A549 (cell line): ENCODE measurements around the gene CLASP1. TPM values are rescaled to one million over a fixed set of nuclear protein-coding genes. Genes with fewer than 3 reads are reported as not detected.

Experiments used
- ATAC-seq, 2 experiments: fragments of 200-7000 bp in 1 of 2; fragments of >200 bp in 1 of 2; cut with Nextera tagmentation in 1 of 2; cut with Tn5 transposase in 1 of 2; 3 replicates each; pipeline versions ENCODE4 v1.8.0 to v1.9.1; 2018 to 2020; ENCODE audit warnings: mild to moderate bottlenecking in 1 of 2, moderate library complexity in 1 of 2
- CTCF ChIA-PET: fragments of 300-600 bp; sonication (Branson Sonifier 250); formaldehyde crosslinking; extraction: SDS; loops from one replicate; lab custom pipeline; 2021; ENCODE audit warnings: antibody characterized with exemption, inconsistent platforms; lab: Yijun Ruan, JAX
- POLR2A ChIA-PET: fragments of 350-600 bp; formaldehyde crosslinking; extraction: SDS; loops from one replicate; lab custom pipeline; 2021; ENCODE audit warnings: antibody characterized with exemption, inconsistent platforms; lab: Yijun Ruan, JAX
- DNase-seq, 2 experiments: peaks; one replicate each; pipeline versions ENCODE4 v3.0.0 to v3.0.0-alpha.2; 2011 to 2016; ENCODE audit warnings: low read depth in 1 of 2, low spot score in 1 of 2
- FAIRE-seq: peaks from 2 replicates; lab custom pipeline; 2011; peaks lifted over from hg19 to GRCh38; lab: Jason Lieb, UNC
- H3K27ac ChIP-seq, 2 experiments: fragments of >200 bp; sonication (Bioruptor Twin); formaldehyde crosslinking; 3 replicates each; pipeline ENCODE4 v1.5.1; 2016 to 2017
- H3K4me1 ChIP-seq: fragments of >200 bp; sonication (Bioruptor Twin); formaldehyde crosslinking; 3 replicates; pipeline ENCODE4 v1.6.1; 2016
- H3K4me2 ChIP-seq: fragments of >200 bp; sonication (Bioruptor Twin); formaldehyde crosslinking; 3 replicates; pipeline ENCODE4 v1.6.1; 2016
- H3K4me3 ChIP-seq: fragments of >200 bp; sonication (Bioruptor Twin); formaldehyde crosslinking; 3 replicates; pipeline ENCODE4 v1.5.1; 2016
- H3K9me3 ChIP-seq: fragments of >200 bp; sonication (Bioruptor Twin); formaldehyde crosslinking; 3 replicates; pipeline ENCODE4 v1.6.1; 2016
- BHLHE40 ChIP-seq: IDR thresholded peaks from 2 replicates; pipeline ENCODE4 v1.6.1; 2012; ENCODE audit warnings: low read depth, low read length, inconsistent platforms
- CEBPB ChIP-seq, 2 experiments: fragments of >200 bp in 1 of 2; sonication (Bioruptor Twin) in 1 of 2; formaldehyde crosslinking in 1 of 2; IDR thresholded peaks; 2 replicates each; pipeline ENCODE4 v1.6.1; 2012 to 2016
- CHD4 ChIP-seq: fragments of 200-600 bp; sonication (generic); IDR thresholded peaks from 2 replicates; pipeline ENCODE4 v1.6.1; 2016; ENCODE audit warnings: antibody characterized with exemption, mild to moderate bottlenecking, borderline replicate concordance
- EP300 ChIP-seq, 2 experiments: fragments of >200 bp; sonication (Bioruptor Twin); formaldehyde crosslinking; IDR thresholded peaks; 2 replicates in 1 of 2; 3 replicates in 1 of 2; pipeline ENCODE4 v1.6.1; 2016 to 2017
- FOSB ChIP-seq: fragments of 250-450 bp; sonication (Bioruptor Pico); IDR thresholded peaks from 2 replicates; pipeline ENCODE4 v1.5.0; 2020; ENCODE audit warnings: mild to moderate bottlenecking, moderate library complexity
- FOSL2 ChIP-seq, 2 experiments: fragments of 450-650 bp in 1 of 2; fragments of >200 bp in 1 of 2; sonication (Bioruptor Twin) in 1 of 2; formaldehyde crosslinking; IDR thresholded peaks; 2 replicates each; pipeline versions ENCODE4 v1.5.0 to v1.6.1; 2016 to 2020; ENCODE audit warnings: mild to moderate bottlenecking in 1 of 2, moderate library complexity in 1 of 2
- FOXS1 ChIP-seq: fragments of 250-450 bp; sonication (Bioruptor Pico); IDR thresholded peaks from 2 replicates; pipeline ENCODE4 v1.5.0; 2020; ENCODE audit warnings: mild to moderate bottlenecking, moderate library complexity
- GATA3 ChIP-seq: IDR thresholded peaks from 2 replicates; pipeline ENCODE4 v1.6.1; 2012; ENCODE audit warnings: borderline replicate concordance
- HEYL ChIP-seq: fragments of 250-450 bp; sonication (Bioruptor Pico); IDR thresholded peaks from 2 replicates; pipeline ENCODE4 v1.8.0; 2021; ENCODE audit warnings: mild to moderate bottlenecking, moderate library complexity
- HOXA7 ChIP-seq: fragments of 250-450 bp; sonication (Bioruptor Pico); IDR thresholded peaks from 2 replicates; pipeline ENCODE4 v1.5.0; 2020; ENCODE audit warnings: mild to moderate bottlenecking, moderate library complexity
- HOXB13 ChIP-seq: fragments of 250-450 bp; sonication (Bioruptor Pico); IDR thresholded peaks from 2 replicates; pipeline ENCODE4 v1.5.0; 2020; ENCODE audit warnings: low read depth, mild to moderate bottlenecking, moderate library complexity
- KDM1A ChIP-seq: fragments of 200-600 bp; sonication (generic); IDR thresholded peaks from 2 replicates; pipeline ENCODE4 v1.6.1; 2016; ENCODE audit warnings: low read depth, mild to moderate bottlenecking
- MAFK ChIP-seq: fragments of 450-650 bp; IDR thresholded peaks from 2 replicates; pipeline ENCODE4 v1.6.1; 2014; ENCODE audit not compliant: partially characterized antibody
- NPAS2 ChIP-seq: fragments of 250-450 bp; sonication (Bioruptor Pico); IDR thresholded peaks from 2 replicates; pipeline ENCODE4 v1.8.0; 2022; ENCODE audit warnings: mild to moderate bottlenecking, moderate library complexity, borderline replicate concordance
- PHF8 ChIP-seq: fragments of 200-600 bp; sonication (generic); IDR thresholded peaks from 2 replicates; pipeline ENCODE4 v1.6.1; 2016; ENCODE audit warnings: low read depth, mild to moderate bottlenecking, antibody characterized with exemption, moderate library complexity, borderline replicate concordance
- RAD21 ChIP-seq, 2 experiments: fragments of >200 bp in 1 of 2; sonication (Bioruptor Twin) in 1 of 2; formaldehyde crosslinking in 1 of 2; IDR thresholded peaks in 1 of 2; conservative IDR thresholded peaks in 1 of 2; 2 replicates in 1 of 2; 3 replicates in 1 of 2; pipeline ENCODE4 v1.6.1; 2012 to 2018; ENCODE audit warnings: inconsistent platforms in 1 of 2
- RCOR1 ChIP-seq: fragments of 150-350 bp; IDR thresholded peaks from 2 replicates; pipeline ENCODE4 v1.6.1; 2014; ENCODE audit warnings: antibody characterized with exemption, low read length, low read depth
- RNF2 ChIP-seq: fragments of 200-600 bp; sonication (generic); IDR thresholded peaks from 2 replicates; pipeline ENCODE4 v1.6.1; 2016; ENCODE audit warnings: low read depth, mild to moderate bottlenecking, antibody characterized with exemption, moderate library complexity, borderline replicate concordance
- ZSCAN20 ChIP-seq: fragments of 250-450 bp; sonication (Bioruptor Pico); IDR thresholded peaks from 2 replicates; pipeline ENCODE4 v1.8.0; 2022; ENCODE audit warnings: mild to moderate bottlenecking, moderate library complexity
- WGBS: methylation state at CpG from one replicate; pipeline ENCODE4 v1.1.6; 2017; ENCODE audit errors: missing lambda C conversion rate; 5-methylcytosine and 5-hydroxymethylcytosine counted together
- polyA minus RNA-seq: library from RNA; depleted of rRNA, polyadenylated mRNA; stranded (reverse); fragments of >200 nt; gene quantifications from 2 replicates; pipeline ENCODE4 v1.2.3, GENCODE V29; 2011; rRNA and poly(A)+ RNA removed
- polyA plus RNA-seq, 4 experiments: library from polyadenylated mRNA; depleted of rRNA in 3 of 4; stranded (reverse); fragments of >200 nt; fragmentation: RNase III in 1 of 4; extraction: RNeasy Plus Mini Kit Qiagen cat#74134 plus additional on column Dnase treatment in 1 of 4; gene quantifications; 2 replicates in 3 of 4; 3 replicates in 1 of 4; pipeline ENCODE4 v1.2.3, GENCODE V29; 2011 to 2017
- TF ChIP-seq, protein P1 (sequence below): fragments of >200 bp; sonication (Bioruptor Twin); formaldehyde crosslinking; IDR thresholded peaks from 3 replicates; pipeline ENCODE4 v1.6.1; 2016
- TF ChIP-seq, protein P2 (sequence below): IDR thresholded peaks from 2 replicates; pipeline ENCODE4 v1.6.1; 2012

The CLASP1 gene
- polyA plus RNA-seq (2011; rRNA removed) = 11.7 and 26.5 TPM in 2 replicates
- polyA plus RNA-seq (2012; cell fraction: cytosol; rRNA removed) = 4.6 and 5.7 TPM in 2 replicates
- 12.0 and 19.8 TPM in 2 replicates for polyA plus RNA-seq (2012; cell fraction: nucleus; rRNA removed)
- polyA plus RNA-seq (2017; fragmentation: RNase III; extraction: RNeasy Plus Mini Kit Qiagen cat#74134 plus additional on column Dnase treatment) = 15.2 to 16.0 TPM (median 15.8 TPM) in 3 replicates
- 61.6 and 63.7 TPM in 2 replicates for polyA minus RNA-seq

GRCh38 chr2:121649149-121649595 is at the start of gene CLASP1:
TSS of gene CLASP1 (minus strand) at chr2:121649462. CDS start at chr2:121605895, 43,567 bp downstream.
- ATAC-seq = peak; percentile 58 to 73
- POLR2A ChIA-PET = interaction anchor here (0.7 to 3.0 kb wide), 11 partner anchors 8 to 118 kb away, joined by 3 to 118 read pairs (median 4); partner anchors contain the start of gene RNU4ATAC
- DNase-seq = no peak
- Histone ChIP-seq H3K4me2 (peak within 1 kb of the TSS; percentile 91), H3K4me1 (peaks cover 20% of the 10 kb centered on the region), H3K4me3 (peak within 1 kb of the TSS; percentile 73), H3K27ac (peak within 1 kb of the TSS; percentile 91 to 93), H3K9me3 (no peaks in the 10 kb centered on the region)
- no peak for FAIRE-seq
- TF ChIP-seq RNF2 (no peak), CEBPB (IDR thresholded peaks at IDR 0.05) (no peak), FOSB (CRISPR knock-in tag) (no peak), MAFK (no peak), PHF8 (peak; percentile 15), GATA3 (no peak), NPAS2 (CRISPR knock-in tag) (no peak)
- under 1% methylated on average over 20 of the region's 36 CpGs for WGBS
- CTCF ChIA-PET = interaction anchor here (0.8 to 2.8 kb wide), 5 partner anchors 15 to 85 kb away, joined by 3 to 11 read pairs (median 3); no protein-coding TSS in a partner anchor

DNA sequence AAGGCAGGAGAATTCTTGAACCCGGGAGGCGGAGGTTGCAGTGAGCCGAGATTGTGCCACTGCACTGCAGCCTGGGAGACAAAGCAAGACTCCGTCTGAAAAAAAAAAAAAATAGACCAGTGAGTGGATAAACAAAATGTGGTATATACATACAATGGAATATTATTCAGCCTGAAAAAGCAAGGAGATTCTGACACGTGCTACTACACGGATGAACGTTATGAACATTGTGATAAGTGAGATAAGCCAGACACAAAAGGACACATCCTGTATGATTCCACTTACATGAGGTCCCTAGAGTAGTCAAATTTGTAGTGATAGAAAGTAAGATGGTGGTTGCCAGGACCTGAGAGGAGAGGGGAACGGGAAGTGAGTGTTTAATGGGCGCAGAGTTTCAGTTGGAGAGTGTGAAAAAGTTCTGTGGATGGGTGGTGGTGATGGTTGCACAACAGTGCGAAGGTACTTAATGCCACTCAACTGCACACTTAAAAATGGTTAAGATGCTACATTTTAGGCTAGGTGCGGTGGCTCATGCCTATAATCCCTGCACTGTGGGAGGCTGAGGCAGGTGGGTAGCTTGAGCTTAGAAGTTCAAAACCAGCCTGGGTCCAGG is 49.2 kb upstream of the CLASP1 start:
- Histone ChIP-seq H3K4me1 (peaks cover 35% of the 10 kb centered on the region), H3K4me3 (no peak overlapping the region), H3K27ac (peak overlapping the region; percentile 73 to 87; a peak in 4 of 6 replicates), H3K9me3 (no peaks in the 10 kb centered on the region), H3K4me2 (no peak overlapping the region)
- 95% methylated on average over 11 of the region's 11 CpGs for WGBS
- CTCF ChIA-PET = interaction anchor here (0.6 to 1.9 kb wide), 4 partner anchors 20 to 168 kb away, joined by 3 to 5 read pairs (median 4); partner anchors contain the start of gene RNU4ATAC
- DNase-seq = no peak
- no peak for FAIRE-seq
- TF ChIP-seq ZSCAN20 (CRISPR knock-in tag) = no peak
- TF ChIP-seq HOXA7 (CRISPR knock-in tag) = no peak
- TF ChIP-seq, protein P1, sequence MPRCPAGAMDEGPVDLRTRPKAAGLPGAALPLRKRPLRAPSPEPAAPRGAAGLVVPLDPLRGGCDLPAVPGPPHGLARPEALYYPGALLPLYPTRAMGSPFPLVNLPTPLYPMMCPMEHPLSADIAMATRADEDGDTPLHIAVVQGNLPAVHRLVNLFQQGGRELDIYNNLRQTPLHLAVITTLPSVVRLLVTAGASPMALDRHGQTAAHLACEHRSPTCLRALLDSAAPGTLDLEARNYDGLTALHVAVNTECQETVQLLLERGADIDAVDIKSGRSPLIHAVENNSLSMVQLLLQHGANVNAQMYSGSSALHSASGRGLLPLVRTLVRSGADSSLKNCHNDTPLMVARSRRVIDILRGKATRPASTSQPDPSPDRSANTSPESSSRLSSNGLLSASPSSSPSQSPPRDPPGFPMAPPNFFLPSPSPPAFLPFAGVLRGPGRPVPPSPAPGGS = no peak
- TF ChIP-seq RCOR1 = no peak
- TF ChIP-seq KDM1A = no peak
- TF ChIP-seq CHD4 = no peak
- no peak for TF ChIP-seq FOSL2 (IDR thresholded peaks at IDR 0.05)
- TF ChIP-seq FOSL2 (CRISPR knock-in tag; IDR thresholded peaks at IDR 0.05) = no peak
- no peak for TF ChIP-seq HEYL
- TF ChIP-seq HOXB13 (CRISPR knock-in tag) = no peak
- TF ChIP-seq BHLHE40 = no peak
- TF ChIP-seq RAD21 (conservative IDR thresholded peaks at IDR 0.05 in 1 of 2, IDR thresholded peaks at IDR 0.05 in 1 of 2) = no peak
- TF ChIP-seq FOSB (CRISPR knock-in tag) = no peak
- TF ChIP-seq, all 56 proteins: peak for 0
- ATAC-seq = no peak
- POLR2A ChIA-PET = interaction anchor here (1.8 kb wide), 1 partner anchor 168 kb away, joined by 24 read pairs; the partner anchor contains the start of gene RNU4ATAC

GRCh38 chr2:121697108-121697631 is 47.9 kb upstream of the CLASP1 start:
- ATAC-seq (no peak), FAIRE-seq (no peak)

More at GRCh38 chr2:121697108-121697631, 47.9 kb upstream of the CLASP1 start:
- WGBS = 61% methylated on average over 4 of the region's 4 CpGs
- Histone ChIP-seq H3K4me1 (peaks cover 35% of the 10 kb centered on the region), H3K4me2 (no peak overlapping the region)
- no peak for TF ChIP-seq FOXS1 (CRISPR knock-in tag)
- no peak for TF ChIP-seq HOXB13 (CRISPR knock-in tag)
- no peak for TF ChIP-seq RCOR1
- TF ChIP-seq, protein P2, sequence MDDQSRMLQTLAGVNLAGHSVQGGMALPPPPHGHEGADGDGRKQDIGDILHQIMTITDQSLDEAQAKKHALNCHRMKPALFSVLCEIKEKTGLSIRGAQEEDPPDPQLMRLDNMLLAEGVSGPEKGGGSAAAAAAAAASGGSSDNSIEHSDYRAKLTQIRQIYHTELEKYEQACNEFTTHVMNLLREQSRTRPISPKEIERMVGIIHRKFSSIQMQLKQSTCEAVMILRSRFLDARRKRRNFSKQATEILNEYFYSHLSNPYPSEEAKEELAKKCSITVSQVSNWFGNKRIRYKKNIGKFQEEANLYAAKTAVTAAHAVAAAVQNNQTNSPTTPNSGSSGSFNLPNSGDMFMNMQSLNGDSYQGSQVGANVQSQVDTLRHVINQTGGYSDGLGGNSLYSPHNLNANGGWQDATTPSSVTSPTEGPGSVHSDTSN = no peak
- TF ChIP-seq EP300 (IDR thresholded peaks at IDR 0.05) = no peak
- no peak for TF ChIP-seq ZSCAN20 (CRISPR knock-in tag)
- TF ChIP-seq, all 56 proteins: peak for 0
- H3K9me3 ChIP-seq = no peaks in the 10 kb centered on the region
- CTCF ChIA-PET = interaction anchor here (0.6 to 1.9 kb wide), 4 partner anchors 22 to 167 kb away, joined by 3 to 5 read pairs (median 4); partner anchors contain the start of gene RNU4ATAC
- H3K4me3 ChIP-seq = no peak overlapping the region
- POLR2A ChIA-PET = no interaction called here
- DNase-seq = no peak
- peak overlapping the region; percentile 37 to 57; a peak in 4 of 6 replicates for H3K27ac ChIP-seq
